Ovary (tissue), 9 donors: ENCODE data around the gene SHC1. TPM values are rescaled to one million over a fixed set of nuclear protein-coding genes. Genes with fewer than 3 reads are reported as not detected.

Experiments
- DNase-seq, 5 donors: peaks; one replicate each; pipeline ENCODE4 v3.0.0-alpha.2; 2019 to 2020
- H3K27ac ChIP-seq, 2 donors: fragments of 200-600 bp; one replicate each; pipeline versions ENCODE4 v1.5.1 to v1.8.0; 2019 to 2022
- H3K27me3 ChIP-seq: fragments of 200-600 bp; one replicate; pipeline ENCODE4 v1.8.0; 2022
- H3K36me3 ChIP-seq: fragments of 200-600 bp; sonication (generic); one replicate; pipeline ENCODE4 v1.5.1; 2019
- H3K4me1 ChIP-seq: one replicate; pipeline ENCODE4 v1.8.1; 2013; ENCODE audit warnings: mild to moderate bottlenecking, moderate library complexity; ENCODE audit not compliant: insufficient read depth
- H3K4me3 ChIP-seq: fragments of 200-600 bp; sonication (generic); one replicate; pipeline ENCODE4 v1.5.1; 2017
- H3K9me3 ChIP-seq, 2 donors: fragments of 200-600 bp in 1 of 2; sonication (generic) in 1 of 2; one replicate each; pipeline versions ENCODE4 v1.5.1 to v1.8.1; 2013 to 2019; ENCODE audit warnings: mild to moderate bottlenecking in 1 of 2, moderate library complexity in 1 of 2
- CTCF ChIP-seq, 3 donors: fragments of 450-650 bp in 2 of 3; fragments of 200-600 bp in 1 of 3; IDR thresholded peaks; one replicate each; pipeline versions ENCODE4 v1.5.1 to v1.8.0; 2016 to 2022; ENCODE audit warnings: antibody characterized with exemption in 3 of 3, mild to moderate bottlenecking in 1 of 3
- EP300 ChIP-seq: sonication (generic); formaldehyde crosslinking; IDR thresholded peaks from one replicate; pipeline ENCODE4 v1.6.1; 2017; ENCODE audit warnings: antibody characterized with exemption
- POLR2A ChIP-seq: fragments of 450-650 bp; IDR thresholded peaks from one replicate; pipeline ENCODE4 v1.6.1; 2017; ENCODE audit warnings: antibody characterized with exemption, mild to moderate bottlenecking, moderate library complexity
- whole genome bisulfite sequencing, 3 donors: extraction: QIAGEN DNeasy Blood & Tissue Kit in 1 of 3; methylation state at CpG; one replicate each; pipeline versions ENCODE4 v1.1.5 to v1.1.7; 2013 to 2017; 5-methylcytosine and 5-hydroxymethylcytosine counted together
- intact Hi-C, 4 donors: fragments of 100-400 bp; cut with DNase I; formaldehyde crosslinking; loops; one replicate each; pipeline versions ENCODE4 v1.11.0 to v1.15.1; 2022 to 2023
- polyA plus RNA-seq, 2 donors: library from polyadenylated mRNA; stranded (reverse); fragments of 200-250 nt in 1 of 2; fragments of 350-450 nt in 1 of 2; fragmentation: Illumina TruSeq in 1 of 2; extraction: RNeasy Lipid Tissue Mini Kit (QIAGEN cat#74804) in 1 of 2; gene quantifications; one replicate each; pipeline ENCODE4 v1.2.3, GENCODE V29; 2013 to 2014
- total RNA-seq, 7 donors: library from RNA; depleted of rRNA in 2 of 7; stranded (reverse); fragments of >200 nt in 2 of 7; fragmentation: NEBNext Ultra II Directional in 3 of 7; extraction: Animal tissue kit (Norgen Biotek cat#: 25700) in 3 of 7; gene quantifications; one replicate each; pipeline versions ENCODE4 v1.1.0 to v1.2.4, GENCODE V29; 2016 to 2023
- donor health status: DM: no; HTN: no; CAD: no; lungs with moderate emphysema.
- donor health status: DM: no; HTN: no; CAD: no.
- donor health status: Bipolar disorder and iron deficiency.
- donor health status: DM: yes; HTN: yes; CAD: no.
- donor health status: DM: no; HTN: no; CAD: no.
- donor health status: DM: yes; HTN: yes; CAD: no.

SHC1 gene
- total and polyA plus RNA-seq, 9 donors: 36.8 to 183 (median 80.0) TPM

DNA sequence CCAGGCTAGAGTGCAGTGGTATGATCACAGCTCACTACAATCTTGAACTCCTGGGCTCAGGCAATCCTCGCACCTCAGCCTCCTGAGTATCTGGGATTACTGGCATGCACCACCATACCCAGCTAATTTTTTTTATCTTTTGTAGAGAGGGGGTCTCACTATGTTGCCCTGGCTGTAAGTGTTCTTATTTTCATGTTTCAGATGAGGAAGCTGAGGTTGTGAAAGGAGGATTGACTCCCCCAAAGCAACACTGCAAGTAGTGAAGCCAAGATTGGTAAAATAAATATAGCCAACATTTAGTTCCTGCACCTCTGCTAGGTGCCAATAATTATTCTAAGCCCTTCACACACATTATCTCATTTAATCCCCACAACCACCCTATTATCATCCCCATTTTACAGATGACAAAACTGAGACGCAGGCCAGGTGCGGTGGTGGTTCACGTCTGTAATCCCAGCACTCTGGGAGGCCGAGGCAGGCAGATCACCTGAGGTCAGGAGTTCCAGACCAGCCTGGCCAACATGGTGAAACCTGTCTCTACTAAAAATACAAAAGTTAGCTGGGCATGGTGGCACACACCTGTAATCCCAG, 36.1 kb downstream of the SHC1 start:
- Histone ChIP-seq H3K9me3 (no peaks in the 10 kb centered on the region), H3K4me1 (peaks cover 6% of the 10 kb centered on the region), H3K4me3 (no peak overlapping the region), H3K27ac (no peak overlapping the region), H3K27me3 (no peaks in the 10 kb centered on the region), H3K36me3 (no peaks in the 10 kb centered on the region)
- DNase-seq: no peak
- intact Hi-C loops: no loop called here
- WGBS, 3 donors: 95 to 97% (median 96%) methylated on average over 5 of the region's 5 CpGs
- TF ChIP-seq POLR2A (no peak), EP300 (no peak), CTCF (IDR thresholded peaks at IDR 0.05) (no peak)

- intact Hi-C loops: no loop called here
- TF ChIP-seq CTCF (IDR thresholded peaks at IDR 0.05): no peak
- TF ChIP-seq EP300: no peak
- no peak for TF ChIP-seq POLR2A
- Histone ChIP-seq H3K4me1 (peaks cover 5% of the 10 kb centered on the region), H3K27me3 (no peaks in the 10 kb centered on the region), H3K9me3 (no peaks in the 10 kb centered on the region), H3K36me3 (no peaks in the 10 kb centered on the region), H3K4me3 (no peak overlapping the region), H3K27ac (no peak overlapping the region)
- WGBS, 3 donors: 92 to 95% (median 93%) methylated on average over 11 of the region's 11 CpGs
- no peak for DNase-seq
Observed at GRCh38 chr1:154931940-154932487, 38.5 kb downstream of the SHC1 start.

DNA sequence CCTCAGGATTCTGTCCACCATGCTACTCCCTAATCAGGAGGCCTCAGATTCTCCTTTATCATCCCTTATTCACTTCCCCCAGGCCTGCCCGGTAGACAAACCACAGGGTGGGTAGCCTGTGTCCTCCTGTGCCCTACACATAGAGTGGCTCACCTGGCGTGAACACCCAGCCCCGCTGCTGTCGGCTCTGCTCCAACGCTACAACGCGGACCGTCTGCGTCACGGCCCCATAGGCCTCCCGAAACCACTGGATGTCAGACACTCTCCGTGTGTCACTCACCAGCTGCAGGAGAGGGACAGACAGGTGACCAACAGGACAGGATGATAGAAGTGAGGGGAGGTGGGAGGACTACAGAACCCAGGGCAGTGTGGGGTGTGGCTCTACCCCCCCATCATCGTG, 44.3 kb downstream of the SHC1 start:
- WGBS, 3 donors: 89 to 94% (median 92%) methylated on average over 13 of the region's 13 CpGs
- no peak for TF ChIP-seq CTCF (IDR thresholded peaks at IDR 0.05)
- TF ChIP-seq POLR2A: no peak
- no peak for TF ChIP-seq EP300
- Histone ChIP-seq H3K4me3 (no peak overlapping the region), H3K36me3 (no peaks in the 10 kb centered on the region), H3K27ac (no peak overlapping the region), H3K27me3 (no peaks in the 10 kb centered on the region), H3K9me3 (no peaks in the 10 kb centered on the region), H3K4me1 (no peaks in the 10 kb centered on the region)
- intact Hi-C loops: no loop called here
- DNase-seq: no peak

- Histone ChIP-seq H3K9me3 (no peaks in the 10 kb centered on the region), H3K27ac (no peak overlapping the region), H3K4me3 (no peak overlapping the region), H3K27me3 (no peaks in the 10 kb centered on the region), H3K36me3 (no peaks in the 10 kb centered on the region), H3K4me1 (no peaks in the 10 kb centered on the region)
- DNase-seq: no peak
- TF ChIP-seq POLR2A (no peak), EP300 (no peak), CTCF (IDR thresholded peaks at IDR 0.05) (no peak)
- intact Hi-C loops: no loop called here
- WGBS, 3 donors: 90 to 96% (median 94%) methylated on average over 3 of the region's 3 CpGs
Observed at GRCh38 chr1:154925335-154926170, 45.0 kb downstream of the SHC1 start.
